Astrocyte (in vitro differentiated cells and primary cell): ENCODE results near the gene GART. TPM values are rescaled to one million over a fixed set of nuclear protein-coding genes. Genes with fewer than 3 reads are reported as not detected.

Source experiments
- DNase-seq: peaks from one replicate; pipeline ENCODE4 v3.0.0-alpha.2; 2010; ENCODE audit warnings: low read depth
- FAIRE-seq: peaks from 2 replicates; lab custom pipeline; 2011; peaks lifted over from hg19 to GRCh38; lab: Jason Lieb, UNC
- H2AFZ ChIP-seq: 2 replicates; pipeline ENCODE4 v1.6.0; 2012; ENCODE audit warnings: low read depth, low read length, inconsistent platforms
- H3K27ac ChIP-seq: 2 replicates; pipeline ENCODE4 v1.5.1; 2011; ENCODE audit warnings: low read depth, low read length, inconsistent platforms
- H3K27me3 ChIP-seq: 2 replicates; pipeline ENCODE4 v1.6.0; 2011; ENCODE audit warnings: low read length, inconsistent platforms; ENCODE audit not compliant: insufficient read depth
- H3K36me3 ChIP-seq: 2 replicates; pipeline ENCODE4 v1.5.1; 2011; ENCODE audit warnings: low read length, inconsistent platforms; ENCODE audit not compliant: insufficient read depth
- H3K4me1 ChIP-seq: 2 replicates; pipeline ENCODE4 v1.5.1; 2011; ENCODE audit warnings: low read length, inconsistent platforms; ENCODE audit not compliant: insufficient read depth
- H3K4me2 ChIP-seq: 2 replicates; pipeline ENCODE4 v1.6.0; 2012; ENCODE audit warnings: low read length, inconsistent platforms
- H3K4me3 ChIP-seq: 2 replicates; pipeline ENCODE4 v1.5.1; 2011; ENCODE audit warnings: low read depth, mild to moderate bottlenecking, low read length, inconsistent platforms; ENCODE audit not compliant: insufficient read depth
- H3K79me2 ChIP-seq: 2 replicates; pipeline ENCODE4 v1.6.0; 2012; ENCODE audit warnings: mild to moderate bottlenecking, low read length, inconsistent platforms; ENCODE audit not compliant: insufficient read depth
- H3K9ac ChIP-seq: 2 replicates; pipeline ENCODE4 v1.6.0; 2012; ENCODE audit warnings: mild to moderate bottlenecking, low read length, inconsistent platforms
- H3K9me3 ChIP-seq: 2 replicates; pipeline ENCODE4 v1.5.1; 2012; ENCODE audit warnings: low read depth, mild to moderate bottlenecking, low read length, inconsistent platforms; ENCODE audit not compliant: insufficient read depth
- H4K20me1 ChIP-seq: 2 replicates; pipeline ENCODE4 v1.6.0; 2012; ENCODE audit warnings: low read length, inconsistent platforms; ENCODE audit not compliant: insufficient read depth
- H3K27ac Mint-ChIP-seq: one replicate; pipeline ENCODE4 v1.8.0; 2021; ENCODE audit warnings: mild to moderate bottlenecking, mixed read lengths; ENCODE audit not compliant: unreplicated experiment
- H3K27me3 Mint-ChIP-seq: one replicate; pipeline ENCODE4 v1.8.0; 2021; ENCODE audit warnings: low read depth, mixed read lengths; ENCODE audit not compliant: unreplicated experiment
- H3K36me3 Mint-ChIP-seq: one replicate; pipeline ENCODE4 v1.8.0; 2021; ENCODE audit warnings: low read depth, mixed read lengths; ENCODE audit not compliant: unreplicated experiment
- H3K4me1 Mint-ChIP-seq: one replicate; pipeline ENCODE4 v1.8.0; 2021; ENCODE audit warnings: low read depth, mixed read lengths; ENCODE audit not compliant: unreplicated experiment
- H3K4me3 Mint-ChIP-seq: one replicate; pipeline ENCODE4 v1.8.0; 2021; ENCODE audit warnings: mild to moderate bottlenecking, moderate library complexity, mixed read lengths; ENCODE audit not compliant: unreplicated experiment
- H3K9me3 Mint-ChIP-seq: one replicate; pipeline ENCODE4 v1.8.0; 2021; ENCODE audit warnings: mild to moderate bottlenecking, mixed read lengths; ENCODE audit not compliant: unreplicated experiment
- CTCF ChIP-seq: IDR thresholded peaks from 2 replicates; pipeline ENCODE4 v1.5.1; 2011; ENCODE audit warnings: low read depth, mild to moderate bottlenecking, inconsistent platforms, low read length, moderate library complexity; ENCODE audit not compliant: insufficient read depth
- EZH2 ChIP-seq: IDR thresholded peaks from 2 replicates; pipeline ENCODE4 v1.6.1; 2012; ENCODE audit warnings: mild to moderate bottlenecking, low read length, inconsistent platforms; ENCODE audit not compliant: insufficient read depth
- total RNA-seq: library from RNA; stranded (reverse); gene quantifications from 2 replicates; pipeline ENCODE4 v1.2.1, GENCODE V29; 2021

GART gene
- total RNA-seq, 1 donor from 2014 or later: 99.5 TPM

GRCh38 chr21:33481314-33481943 is 60.5 kb downstream of the GART start:
- DNase-seq (no peak), FAIRE-seq (no peak)
- Histone ChIP-seq H2AFZ (no peak overlapping the region), H3K36me3 (no peaks in the 10 kb centered on the region), H3K9me3 (no peaks in the 10 kb centered on the region), H3K79me2 (peaks cover 19% of the 10 kb centered on the region), H3K27me3 (no peaks in the 10 kb centered on the region), H3K4me2 (no peak overlapping the region), H3K9ac (no peak overlapping the region), H3K27ac (no peak overlapping the region), H4K20me1 (peaks cover 7% of the 10 kb centered on the region), H3K4me3 (no peak overlapping the region), H3K4me1 (peaks cover 9% of the 10 kb centered on the region)
- no peaks in the 10 kb centered on the region for H3K36me3 Mint-ChIP-seq
- H3K9me3 Mint-ChIP-seq: no peaks in the 10 kb centered on the region
- peaks cover 11% of the 10 kb centered on the region for H3K4me1 Mint-ChIP-seq
- H3K27me3 Mint-ChIP-seq: no peaks in the 10 kb centered on the region
- H3K4me3 Mint-ChIP-seq: peak overlapping the region; percentile 95
- peak overlapping the region; percentile 26 for H3K27ac Mint-ChIP-seq
- TF ChIP-seq EZH2 (no peak), CTCF (no peak)

GRCh38 chr21:33480481-33481103 is 61.3 kb downstream of the GART start:
- no peak for DNase-seq
- Histone ChIP-seq H3K4me2 (peak overlapping the region; percentile 96), H3K4me3 (peak overlapping the region; percentile 84), H3K27me3 (no peaks in the 10 kb centered on the region), H3K36me3 (no peaks in the 10 kb centered on the region), H2AFZ (peak overlapping the region; percentile 76), H3K79me2 (peaks cover 24% of the 10 kb centered on the region), H3K4me1 (peaks cover 9% of the 10 kb centered on the region), H3K9me3 (no peaks in the 10 kb centered on the region), H4K20me1 (peaks cover 7% of the 10 kb centered on the region), H3K9ac (peak overlapping the region; percentile 89), H3K27ac (peak overlapping the region; percentile 80)
- Mint-ChIP-seq H3K4me1 (peaks cover 11% of the 10 kb centered on the region), H3K27me3 (no peaks in the 10 kb centered on the region), H3K27ac (peak overlapping the region; percentile 97), H3K36me3 (no peaks in the 10 kb centered on the region), H3K4me3 (peak overlapping the region; percentile 95), H3K9me3 (no peaks in the 10 kb centered on the region)
- FAIRE-seq: no peak
- no peak for TF ChIP-seq CTCF
- TF ChIP-seq EZH2: no peak
